ENCODE results near the gene CDCA7L.
"Not testable (repeated sequence)": the region's sequence is repeated elsewhere in the genome, so short reads cannot be mapped to it uniquely, and the experiment has no call there.

The CDCA7L gene

GRCh38 chr7:21911341-21911875, 34.3 kb downstream of the CDCA7L start:
- DNase-seq: peak in 1 of 56 donors; percentile 13

DNA sequence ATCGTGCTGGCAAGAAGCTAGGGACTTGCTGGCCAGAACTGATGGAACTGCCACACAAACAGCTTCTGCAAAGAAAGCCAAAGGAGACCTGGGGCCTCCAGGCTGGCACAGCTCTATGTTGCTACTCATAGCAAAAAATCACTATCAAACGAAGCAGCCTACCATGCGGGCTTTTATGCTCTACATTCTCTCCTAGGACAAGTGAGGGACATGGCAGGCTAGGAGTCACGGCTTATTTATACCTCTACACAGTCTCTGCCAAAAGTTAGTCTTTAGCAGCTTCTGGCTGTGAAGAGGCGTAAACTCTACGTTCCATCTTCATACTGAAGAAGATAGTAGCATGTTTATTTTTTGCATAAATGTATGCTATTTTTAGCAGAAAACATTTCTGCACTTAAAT, 35.4 kb downstream of the CDCA7L start:
- no peak for DNase-seq

DNA sequence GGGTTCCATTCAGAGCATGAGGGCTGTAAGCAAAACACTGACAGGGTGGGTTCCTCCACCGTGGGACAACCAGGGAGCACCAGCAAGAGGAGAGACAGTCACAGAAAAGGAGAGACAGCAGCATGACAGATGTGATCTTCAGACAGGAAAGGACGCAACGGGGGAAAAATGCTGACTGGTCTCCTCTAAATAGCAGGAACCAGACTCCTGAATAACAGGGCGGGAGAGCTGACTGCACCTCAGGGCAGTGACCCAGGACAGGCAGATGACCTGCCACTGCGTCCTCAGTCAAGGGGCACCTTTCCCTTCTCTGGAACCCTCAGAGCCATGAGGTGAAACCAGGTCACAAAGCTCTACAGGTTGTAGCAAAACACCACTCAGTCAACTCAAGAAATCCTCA, 37.0 kb downstream of the CDCA7L start:
- DNase-seq: no peak

- no peak for DNase-seq
Measured at GRCh38 chr7:21903020-21903786, 42.5 kb downstream of the CDCA7L start.

DNA sequence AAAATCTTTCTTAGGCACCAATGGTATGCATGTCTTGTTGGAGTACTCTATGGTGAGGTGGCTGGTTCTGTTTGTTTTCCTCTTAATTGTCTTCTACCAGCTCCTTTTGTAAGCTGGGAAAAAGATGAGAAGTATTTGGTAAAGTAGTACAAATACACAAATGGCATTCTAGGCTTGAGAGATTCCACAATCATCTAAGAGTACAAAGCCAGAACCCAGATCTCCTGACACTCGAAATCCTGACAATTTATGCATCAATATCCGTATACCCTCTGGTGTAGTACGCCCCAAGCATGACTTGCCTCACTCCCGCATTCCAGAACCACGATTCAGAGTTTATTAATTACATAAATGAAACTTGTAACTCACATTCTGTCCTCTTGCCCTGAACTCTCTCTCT, 43.5 kb downstream of the CDCA7L start:
- no peak for DNase-seq

GRCh38 chr7:21898265-21898930, 47.3 kb downstream of the CDCA7L start:
- no peak for DNase-seq

DNA sequence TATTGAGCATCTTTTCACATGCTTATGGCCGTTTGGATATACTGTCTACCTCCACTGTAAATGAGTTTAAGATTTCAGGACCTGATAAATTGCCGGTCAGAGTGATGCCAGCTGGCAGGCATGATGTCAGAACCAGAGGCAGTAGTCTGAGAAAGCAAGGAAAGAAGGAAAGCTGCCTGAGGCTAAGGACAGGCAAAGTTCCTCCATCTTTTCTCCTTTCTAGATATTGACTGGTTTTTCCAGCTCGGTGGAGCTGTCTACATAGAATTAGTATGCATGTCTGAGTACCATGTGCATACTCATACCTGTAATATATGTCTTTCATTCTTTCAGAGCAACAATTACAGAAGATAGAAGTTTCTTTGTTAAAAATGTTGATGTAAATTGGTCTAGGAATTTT, 52.3 kb downstream of the CDCA7L start:
- no peak for DNase-seq

DNA sequence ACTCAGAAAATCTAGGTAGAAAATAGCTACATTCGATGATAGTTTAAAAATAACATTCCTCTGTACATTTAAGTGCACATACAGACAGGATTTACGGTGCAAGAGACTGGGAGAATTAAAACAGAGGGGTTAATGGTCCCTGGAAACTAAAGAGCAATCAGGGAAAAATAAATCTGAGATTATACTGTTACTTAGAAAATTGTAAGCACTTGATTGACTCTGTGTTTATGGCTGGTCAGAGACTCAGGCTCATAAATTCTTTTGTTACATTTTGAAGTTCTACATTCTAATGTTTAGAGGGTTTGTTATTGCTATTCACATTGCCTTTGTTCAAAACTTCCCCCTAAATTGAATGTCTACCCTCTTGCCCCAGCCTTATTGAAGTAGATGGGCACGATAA, 54.4 kb downstream of the CDCA7L start:
- DNase-seq: no peak

DNA sequence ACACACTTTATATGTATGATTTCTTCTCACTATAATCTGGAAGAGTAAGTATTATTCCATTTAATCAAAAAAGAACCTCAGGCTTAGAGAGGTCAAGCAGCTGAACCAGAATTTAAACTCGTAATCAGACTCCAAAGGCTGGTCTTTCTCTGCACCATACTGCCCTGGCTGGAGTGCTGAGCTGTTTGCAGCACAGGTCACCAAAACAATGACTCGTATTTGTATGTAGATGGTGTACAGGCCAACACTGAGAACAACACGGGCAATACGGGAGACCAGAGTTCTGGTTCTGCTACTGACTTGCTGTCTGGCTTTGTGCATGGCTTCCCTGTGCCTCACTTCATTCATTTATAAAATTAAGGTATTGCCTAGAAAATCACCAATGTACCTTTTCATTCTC, 57.9 kb downstream of the CDCA7L start:
- no peak for DNase-seq

- no peak for DNase-seq
Measured at GRCh38 chr7:21887353-21887752, 58.3 kb downstream of the CDCA7L start.

DNA sequence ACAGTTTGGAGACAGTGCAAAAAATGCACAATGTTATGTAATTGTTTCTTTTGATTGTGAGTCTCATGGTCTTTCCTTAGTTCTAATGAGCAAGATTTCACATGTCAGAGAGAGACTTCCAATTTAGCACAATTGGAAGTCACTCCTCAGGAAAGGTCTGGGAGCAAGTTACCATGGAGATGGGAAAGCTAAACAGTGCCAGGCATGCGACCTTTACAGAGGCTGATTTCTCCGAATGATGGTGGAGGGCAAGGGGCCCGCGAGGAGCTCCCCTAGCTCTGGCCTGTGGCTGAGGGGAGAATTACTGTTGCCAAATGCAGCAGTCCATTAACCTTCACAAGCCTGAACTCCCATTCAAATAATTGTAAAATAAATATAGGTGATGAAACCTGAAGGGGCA, 59.3 kb downstream of the CDCA7L start:
- no peak for DNase-seq

DNA sequence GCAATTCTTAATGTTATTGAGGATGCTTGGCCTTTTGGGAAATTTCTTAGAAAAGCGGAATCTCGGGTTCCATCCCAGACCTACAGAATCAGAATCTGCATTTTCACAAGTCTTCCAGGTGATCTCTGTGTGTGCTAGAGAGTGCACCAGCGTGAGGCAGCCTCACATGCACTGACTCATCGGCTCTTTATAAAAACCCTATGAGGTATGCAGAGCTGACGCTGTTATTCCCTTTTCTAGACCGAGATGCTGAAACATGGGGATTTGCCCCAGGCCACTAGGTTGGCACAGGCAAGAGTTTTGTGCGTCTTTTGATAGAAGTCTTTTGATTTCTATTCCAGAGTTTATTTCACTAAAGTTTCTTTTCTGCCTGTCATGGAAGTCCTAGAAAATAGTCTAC, 61.2 kb downstream of the CDCA7L start:
- DNase-seq: no peak

GRCh38 chr7:21883501-21883900, 62.2 kb downstream of the CDCA7L start:
- not testable (repeated sequence) for DNase-seq

GRCh38 chr7:21883069-21883468, 62.6 kb downstream of the CDCA7L start:
- DNase-seq: no peak

- no peak for DNase-seq
Measured at GRCh38 chr7:21869785-21870402, 75.8 kb downstream of the CDCA7L start.

DNA sequence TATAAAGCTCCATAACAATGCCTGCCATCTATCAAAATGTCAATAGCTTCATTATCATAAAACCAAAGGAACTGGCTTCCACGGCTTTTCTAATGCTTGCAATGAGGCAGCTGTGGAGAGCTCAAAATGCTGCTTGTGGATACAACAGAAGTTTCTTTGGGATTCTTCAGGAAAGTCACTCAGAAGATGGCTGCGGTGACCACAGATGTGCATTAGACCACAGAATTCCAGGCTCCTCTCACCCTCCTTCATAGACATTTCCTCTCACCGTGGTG, 77.2 kb downstream of the CDCA7L start:
- DNase-seq: no peak

GRCh38 chr7:21867816-21868575, 77.7 kb downstream of the CDCA7L start:
- no peak for DNase-seq

- DNase-seq: no peak
Measured at GRCh38 chr7:21867226-21867625, 78.5 kb downstream of the CDCA7L start.

GRCh38 chr7:21866731-21867130, 79.0 kb downstream of the CDCA7L start:
- DNase-seq: no peak

GRCh38 chr7:21865631-21866204, 80.0 kb downstream of the CDCA7L start:
- DNase-seq: not testable (repeated sequence)

- no peak for DNase-seq
Measured at GRCh38 chr7:21851559-21851967, 94.1 kb downstream of the CDCA7L start.
